ENCODE data around the gene NRXN3. TPM values are rescaled to one million over a fixed set of nuclear protein-coding genes. Genes with fewer than 3 reads are reported as not detected.

NRXN3 gene
- polyA plus RNA-seq, 5 donors, result 1.3 to 1.9 (median 1.4) TPM

DNA sequence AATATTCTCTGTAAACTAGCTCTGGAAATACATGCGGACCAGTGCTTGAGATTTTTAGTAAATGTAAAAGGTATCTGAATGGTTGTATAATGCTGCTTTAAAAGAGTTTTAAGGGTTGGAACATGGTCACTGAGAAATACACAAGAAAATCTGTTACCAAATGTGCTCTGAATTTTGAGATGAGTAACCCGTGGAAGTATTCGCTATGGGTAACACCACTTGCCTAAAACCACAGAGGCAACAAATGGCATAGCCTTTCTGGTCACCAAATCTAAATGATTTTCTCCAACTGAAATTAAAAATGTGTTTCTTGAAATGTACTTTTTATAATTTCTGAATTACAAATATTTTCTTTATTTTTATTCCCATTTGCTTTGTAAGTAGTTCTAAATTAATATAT lies 1295.5 kb downstream of the NRXN3 start:
- no peak for DNase-seq

DNA sequence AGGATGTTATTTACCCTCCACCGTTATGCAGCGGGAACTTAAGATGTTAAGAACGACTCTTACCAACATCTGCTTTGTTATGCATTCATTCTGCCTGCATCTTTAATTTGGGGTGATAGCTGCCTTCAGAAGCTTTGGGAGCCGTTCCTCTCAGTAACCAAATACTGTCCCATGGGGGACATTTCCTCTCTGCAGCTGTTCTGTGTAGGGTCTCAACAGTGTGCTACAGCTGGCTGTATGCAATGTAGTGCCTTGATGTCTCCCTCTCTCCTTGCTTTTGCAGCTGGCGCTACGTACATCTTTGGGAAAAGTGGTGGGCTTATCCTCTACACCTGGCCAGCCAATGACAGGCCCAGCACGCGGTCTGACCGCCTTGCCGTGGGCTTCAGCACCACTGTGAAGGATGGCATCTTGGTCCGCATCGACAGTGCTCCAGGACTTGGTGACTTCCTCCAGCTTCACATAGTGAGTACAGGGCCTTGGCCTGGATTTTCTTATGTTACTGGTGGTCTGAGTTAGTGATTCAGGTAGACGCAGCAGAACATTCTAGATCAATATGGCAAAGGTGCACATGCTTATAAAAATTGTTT lies 1296.9 kb downstream of the NRXN3 start:
- no peak for DNase-seq

DNA sequence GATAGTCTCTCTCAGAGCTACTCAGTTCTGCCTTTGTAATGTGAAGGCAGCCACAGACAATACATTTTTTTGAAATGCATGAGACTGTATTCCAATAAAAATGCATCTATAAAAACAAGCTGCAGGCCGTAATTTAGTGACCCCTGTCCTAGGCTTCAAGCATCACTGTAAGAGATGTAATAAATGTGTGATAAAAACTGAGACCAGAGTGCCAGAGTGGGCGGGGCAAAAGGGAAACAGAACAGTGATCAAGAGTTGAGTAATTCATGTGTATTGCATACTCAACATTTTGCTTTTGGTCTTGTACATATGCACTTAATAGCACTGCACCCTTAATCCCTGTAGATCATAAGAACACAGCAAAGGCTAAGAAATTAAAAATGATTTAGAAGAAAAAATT lies 1297.7 kb downstream of the NRXN3 start:
- peak; percentile 57 to 60 for DNase-seq

DNA sequence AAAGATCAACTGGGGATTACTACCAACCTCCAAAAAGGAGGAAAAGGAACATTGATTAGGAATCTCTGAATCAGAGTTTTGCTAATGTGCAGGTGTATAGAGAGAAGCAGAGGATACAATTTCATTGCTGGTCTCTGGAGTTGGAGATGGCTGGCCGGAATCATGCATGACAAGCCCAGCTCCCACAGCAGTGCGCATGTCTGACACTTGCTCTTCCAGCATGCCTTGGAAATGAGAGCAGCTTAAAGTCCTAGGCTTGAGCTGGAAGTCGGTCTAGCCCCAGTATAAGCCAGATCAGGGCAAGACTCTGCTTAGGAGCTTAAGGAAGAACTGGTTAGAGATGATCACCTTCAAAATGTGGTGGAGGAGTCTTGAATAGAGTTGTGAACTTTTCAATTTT lies 1298.3 kb downstream of the NRXN3 start:
- DNase-seq, result no peak

DNA sequence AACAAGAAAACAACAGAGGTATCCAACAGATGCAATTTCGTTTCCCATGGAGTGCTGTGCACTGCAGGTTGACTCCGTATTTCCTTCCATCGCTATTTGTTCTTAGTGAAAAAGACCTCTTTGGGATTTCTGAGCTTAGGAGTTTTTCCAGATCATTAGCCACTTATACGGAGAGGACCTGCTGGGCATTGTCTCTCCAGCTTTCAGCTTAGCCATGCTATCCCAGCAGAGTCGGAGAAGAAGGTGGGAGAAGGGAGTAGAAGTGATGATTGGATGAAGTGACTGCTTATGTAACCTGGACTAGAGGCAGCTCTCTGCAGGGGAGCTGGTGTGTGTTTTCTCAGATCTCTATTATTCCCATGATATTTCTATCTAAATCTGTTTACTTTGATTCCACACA lies 1303.5 kb downstream of the NRXN3 start:
- DNase-seq, result no peak

DNA sequence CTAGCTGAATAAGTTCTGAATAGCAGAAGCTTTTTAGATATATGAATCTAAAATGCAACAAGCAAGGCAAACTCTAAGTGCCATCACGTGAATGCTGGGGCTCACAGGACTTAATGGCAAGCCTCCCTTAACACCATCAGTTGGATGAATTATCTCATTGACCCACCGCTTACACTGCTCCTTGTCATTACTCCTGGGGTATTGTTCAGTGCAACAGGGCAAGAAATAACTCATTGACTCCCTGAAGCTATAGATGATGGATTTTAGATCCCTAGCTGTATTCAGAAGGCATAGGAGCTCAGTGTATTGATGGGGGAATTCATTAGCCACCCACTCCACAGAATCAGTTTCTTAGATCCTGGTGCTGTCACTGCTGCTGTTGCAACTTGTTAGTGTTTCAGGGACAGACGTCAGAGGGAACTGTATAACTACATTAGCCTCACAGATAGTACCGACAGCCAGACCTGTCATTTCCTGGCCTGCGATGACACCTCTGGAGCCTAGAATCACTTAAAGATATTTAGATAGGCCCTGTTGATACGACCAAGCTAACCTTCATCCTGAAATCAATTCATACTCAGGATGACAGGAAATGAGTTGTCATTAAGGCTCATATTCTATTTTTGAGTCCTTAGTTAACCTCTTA lies 1305.8 kb downstream of the NRXN3 start:
- DNase-seq, result no peak

DNA sequence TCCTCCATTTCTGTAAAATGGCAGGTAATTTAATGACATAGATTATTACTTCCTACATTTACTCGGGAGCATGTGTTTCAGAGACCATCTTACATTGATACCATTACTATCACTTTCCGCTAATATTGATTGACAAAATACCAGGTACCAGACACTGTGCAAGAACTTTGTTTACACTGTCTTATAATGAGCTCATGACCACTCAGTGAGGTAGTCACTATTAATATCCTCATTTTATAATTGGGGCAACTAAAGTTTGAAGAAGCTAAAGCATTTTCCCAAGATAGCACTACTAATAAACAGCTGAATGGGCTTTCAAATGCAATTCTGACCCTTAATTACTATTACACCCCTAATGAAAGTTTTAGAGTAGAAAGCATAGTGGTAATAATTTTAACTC lies 1306.4 kb downstream of the NRXN3 start:
- no peak for DNase-seq

DNA sequence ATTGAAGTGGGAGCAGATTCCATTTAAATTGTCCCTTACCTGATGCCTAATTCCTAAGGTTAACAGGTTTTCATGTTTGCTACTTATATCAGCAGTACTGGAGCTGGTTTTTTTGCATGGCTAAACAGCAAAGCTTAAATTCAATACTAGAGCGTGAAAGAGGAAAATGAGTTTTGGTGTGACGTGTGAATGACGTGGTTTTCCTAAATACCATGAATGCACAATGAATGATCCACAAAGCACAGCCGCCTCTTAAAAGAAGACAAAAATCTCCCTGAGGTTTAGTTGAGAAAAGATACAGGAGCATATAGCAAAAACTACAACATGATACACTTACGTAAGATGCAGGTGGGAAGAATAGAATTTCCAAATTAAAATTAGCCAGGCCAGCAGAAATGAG lies 1310.0 kb downstream of the NRXN3 start:
- no peak for DNase-seq

DNA sequence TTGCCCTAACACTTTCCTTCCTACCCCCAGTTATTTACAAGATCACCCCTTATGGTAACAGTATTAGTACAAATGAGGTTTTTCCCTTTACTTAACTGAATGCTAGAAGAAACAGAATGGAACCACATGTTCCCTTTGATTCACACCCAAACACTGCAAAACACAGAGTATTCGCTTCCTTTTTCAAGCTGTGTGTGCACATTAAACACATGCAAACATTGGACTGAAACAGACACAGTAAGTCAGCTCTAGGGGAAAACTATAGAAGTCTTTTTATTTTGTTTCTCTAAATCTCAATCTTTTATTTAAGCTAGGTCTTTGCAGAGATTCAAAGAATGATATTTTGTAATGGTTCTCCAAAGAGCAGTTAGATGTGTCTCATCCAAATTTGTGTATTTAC lies 1312.7 kb downstream of the NRXN3 start:
- DNase-seq, result no peak

DNA sequence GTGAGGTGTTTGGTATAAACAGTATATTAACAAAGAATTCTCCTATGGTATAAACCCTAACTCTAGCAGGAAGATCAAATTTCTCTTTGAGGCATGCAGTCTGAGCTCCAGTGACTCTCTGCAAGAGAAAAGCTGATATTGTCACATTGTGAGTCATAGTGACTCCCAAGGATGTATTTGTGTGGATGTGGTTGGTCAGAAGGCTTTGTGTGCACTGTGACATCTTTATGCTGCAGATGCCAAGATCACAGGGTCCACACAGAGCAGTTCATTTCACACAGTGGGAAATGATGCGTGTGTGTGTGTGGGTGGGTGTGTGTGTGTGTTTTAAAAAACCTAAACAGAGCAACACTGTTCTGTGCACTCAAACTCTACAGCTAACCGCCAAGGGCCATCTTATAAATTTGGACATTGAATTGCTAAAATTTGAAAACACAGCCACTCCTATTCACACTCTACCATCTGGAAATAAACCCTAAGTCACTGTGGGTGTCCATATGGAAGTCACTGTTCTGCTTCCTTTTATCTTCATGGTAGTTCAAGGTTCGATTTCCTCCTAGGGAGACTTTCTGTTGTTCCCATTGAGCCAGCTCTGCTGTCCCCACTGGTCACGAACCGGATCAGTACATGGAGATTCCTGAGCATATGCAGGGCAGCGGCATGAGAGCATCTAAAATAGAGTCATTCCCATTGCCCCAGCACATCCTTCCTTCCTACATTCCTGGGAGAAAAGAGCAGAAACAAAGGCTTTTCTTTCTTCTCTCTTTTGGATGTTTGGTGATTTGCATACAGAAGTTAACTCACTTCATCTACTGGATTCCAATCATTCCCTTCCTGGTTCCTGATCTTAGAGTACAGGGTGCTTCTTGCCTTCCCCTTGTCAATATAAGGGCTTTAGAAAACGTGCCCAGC lies 1313.6 kb downstream of the NRXN3 start:
- DNase-seq, result no peak

DNA sequence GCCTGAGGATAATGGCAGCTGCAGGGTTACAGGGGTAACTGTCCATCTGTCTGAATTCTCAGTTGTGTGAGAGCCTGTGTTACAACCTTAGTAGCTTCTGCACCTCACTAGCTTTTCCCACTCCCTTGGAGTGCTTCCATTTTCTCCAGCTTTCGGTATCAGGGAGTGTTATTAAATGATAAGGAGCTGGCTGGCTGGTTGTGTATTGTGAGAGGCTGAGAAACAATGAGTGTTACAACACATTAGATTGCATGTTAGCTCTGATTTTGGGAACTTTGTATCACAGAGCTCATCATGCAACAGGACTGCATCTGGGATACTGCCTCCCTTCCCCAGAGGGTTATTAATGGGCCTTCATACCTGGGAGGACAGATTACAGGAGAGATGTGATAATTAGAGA lies 1317.5 kb downstream of the NRXN3 start:
- no peak for DNase-seq

DNA sequence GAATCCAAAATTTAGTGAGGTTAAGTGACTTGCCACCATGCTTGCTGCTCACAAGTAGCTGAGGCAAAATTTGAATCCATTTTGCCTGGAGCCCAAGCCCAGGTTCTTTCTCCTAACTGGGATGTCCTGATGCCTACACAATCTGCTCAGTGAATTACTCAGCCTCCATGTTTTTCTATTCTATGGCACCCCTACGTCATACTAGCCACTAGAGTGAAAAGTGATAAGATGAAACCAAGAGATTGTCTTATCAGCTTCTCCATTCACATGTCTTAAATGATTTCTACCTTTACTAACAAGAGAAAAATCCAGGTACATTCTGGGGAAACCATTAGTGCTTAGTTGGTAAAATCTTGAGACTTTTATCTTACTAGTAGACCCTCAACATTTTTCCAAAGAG lies 1321.0 kb downstream of the NRXN3 start:
- no peak for DNase-seq

DNA sequence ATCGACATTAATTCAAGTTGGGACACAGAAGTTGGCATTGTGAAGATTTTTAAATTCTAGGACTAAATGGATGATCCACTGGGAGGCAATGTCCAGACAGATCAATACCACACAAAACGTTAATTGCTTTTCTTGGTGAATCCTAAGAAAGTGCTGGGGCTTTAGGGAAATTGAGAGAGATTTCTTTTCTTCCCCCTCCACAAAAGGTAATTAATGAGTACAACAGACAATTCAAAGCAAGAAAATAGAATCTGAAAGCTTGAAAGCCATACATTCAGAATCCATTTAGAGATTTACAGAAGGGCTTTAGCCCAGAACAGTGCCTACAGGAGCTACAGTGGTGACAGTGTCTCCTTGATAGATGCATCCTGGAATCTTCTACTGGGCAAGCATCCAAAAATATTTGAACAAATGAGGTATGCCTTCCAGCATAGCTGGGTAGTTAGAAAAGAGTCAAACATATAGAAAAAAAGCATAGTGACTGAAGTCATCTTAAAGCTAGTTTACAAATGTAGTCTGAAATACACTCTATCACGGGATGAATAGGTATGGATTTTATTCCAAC lies 1323.0 kb downstream of the NRXN3 start:
- DNase-seq, result no peak

DNA sequence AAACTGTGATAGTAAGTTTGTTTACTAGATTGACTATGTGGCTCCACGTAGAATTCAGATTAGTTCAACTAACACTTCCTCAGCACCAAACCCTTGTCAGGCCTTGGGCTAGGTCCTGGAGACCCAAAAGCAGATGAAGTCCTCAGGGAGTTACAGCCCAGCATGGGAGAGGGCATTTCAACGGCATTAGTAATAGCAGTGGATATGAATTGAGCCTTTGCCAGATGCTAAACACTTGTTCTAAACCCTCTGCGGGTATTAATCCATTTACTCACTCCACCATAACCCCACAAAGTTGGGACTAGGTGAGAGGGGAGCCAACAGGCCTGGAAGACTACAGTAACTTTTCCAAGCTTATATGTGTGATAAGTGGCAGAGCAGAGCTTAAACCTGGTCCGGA lies 1326.5 kb downstream of the NRXN3 start:
- no peak for DNase-seq

DNA sequence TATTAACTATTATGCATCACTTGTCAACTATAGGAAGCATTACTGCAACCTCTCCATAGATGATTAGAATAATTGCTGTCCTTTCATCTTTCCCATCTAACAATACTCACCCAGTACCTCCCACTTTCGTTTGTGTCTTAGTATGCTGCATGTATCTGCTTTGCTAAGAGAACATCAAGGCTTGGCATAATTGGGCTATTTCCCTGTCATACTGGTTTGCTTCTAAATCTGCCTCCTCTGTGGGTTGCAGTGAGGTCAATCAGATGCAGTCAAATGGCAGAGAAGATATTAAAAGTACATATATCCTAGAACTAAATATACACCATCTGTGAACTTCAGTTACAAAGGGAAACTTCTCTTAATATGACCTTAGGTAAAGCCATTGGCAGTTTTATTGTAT lies 1330.3 kb downstream of the NRXN3 start:
- no peak for DNase-seq

DNA sequence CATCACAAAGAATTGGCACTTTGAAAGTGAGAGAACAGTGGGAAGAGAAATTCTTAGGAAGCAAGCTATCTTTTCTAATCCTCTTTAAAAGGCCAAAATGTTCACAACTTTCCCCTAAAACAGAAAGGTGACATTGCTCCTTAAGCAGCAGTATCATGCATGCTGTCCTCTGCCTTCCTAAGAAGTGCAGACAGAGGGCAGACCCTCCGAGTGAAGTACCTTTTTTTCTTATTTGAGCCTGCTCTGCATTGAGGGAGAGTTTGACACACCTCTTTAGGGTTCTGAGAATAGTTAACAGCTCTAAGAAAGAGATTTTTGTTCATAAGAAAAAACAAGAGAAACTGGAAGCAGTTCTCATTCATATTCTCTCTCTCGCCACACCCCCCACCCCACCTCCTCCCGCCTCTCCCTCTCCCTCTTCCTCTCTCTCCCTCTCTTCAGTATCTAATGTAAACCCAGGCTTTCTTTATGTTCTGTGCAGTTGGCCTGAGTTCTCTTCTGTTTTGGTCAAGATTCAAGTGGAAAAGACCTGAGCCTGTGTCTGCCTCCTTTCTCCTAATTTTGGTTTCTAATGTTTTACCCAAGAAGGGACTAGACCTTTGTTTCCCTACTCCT lies 1332.1 kb downstream of the NRXN3 start:
- peak in 1 of 2 donors; percentile 4 for DNase-seq

DNA sequence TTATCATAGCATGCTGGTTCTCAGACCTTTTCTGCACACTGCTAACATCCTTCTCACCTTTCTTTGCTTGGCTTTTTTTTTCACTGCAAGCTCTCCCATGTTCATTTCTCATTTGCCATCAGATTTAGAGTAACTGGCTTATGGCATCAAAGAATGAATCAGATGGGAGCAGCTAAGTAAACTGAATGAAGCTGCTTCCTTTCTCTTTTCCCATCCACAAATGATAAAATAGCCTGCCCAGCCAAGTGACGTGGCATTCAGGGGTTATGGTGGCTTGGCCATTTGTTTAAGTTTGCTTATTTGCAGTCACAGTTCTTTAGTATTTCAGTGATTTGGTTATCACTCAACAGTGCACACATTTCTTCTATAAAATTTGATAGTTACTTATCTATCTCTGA lies 1332.6 kb downstream of the NRXN3 start:
- DNase-seq, result no peak

DNA sequence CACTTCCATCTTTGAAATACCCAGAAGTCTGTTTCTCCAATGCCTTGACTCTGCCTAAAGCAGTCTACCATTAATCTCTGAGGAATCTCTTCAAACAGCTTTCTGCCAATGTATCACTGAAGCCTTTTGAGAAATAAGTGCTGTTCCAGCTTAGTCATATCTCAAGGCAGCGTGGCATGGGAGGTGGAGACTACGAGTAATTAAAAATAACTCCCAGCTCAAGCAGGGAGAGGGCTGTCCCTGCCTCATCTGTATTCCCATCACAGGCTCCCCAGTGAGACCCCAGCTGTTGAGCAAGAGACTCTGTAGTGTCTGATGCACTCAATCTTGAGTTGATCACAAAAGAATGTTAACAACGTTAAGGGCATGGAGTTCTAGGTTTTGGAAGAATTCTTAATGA lies 1340.5 kb downstream of the NRXN3 start:
- no peak for DNase-seq

DNA sequence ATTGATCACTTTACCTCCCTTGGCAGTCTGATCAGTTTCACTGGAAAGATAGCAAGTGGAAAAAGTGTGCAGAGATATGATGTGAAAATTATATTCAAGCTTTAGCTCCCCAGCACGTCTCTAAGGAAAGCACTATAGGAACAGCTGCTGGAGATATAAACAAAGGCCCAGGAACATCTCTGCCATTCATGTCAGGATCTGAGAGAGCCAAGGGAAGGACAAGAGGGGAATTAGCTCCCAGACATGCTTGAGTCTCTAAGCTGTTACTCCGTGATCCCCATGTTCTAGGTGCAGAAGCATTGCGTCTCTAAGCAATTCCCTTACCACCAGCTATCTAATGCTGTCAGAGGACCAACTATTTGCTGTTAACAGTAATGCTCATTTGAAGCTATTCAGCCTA lies 1341.0 kb downstream of the NRXN3 start:
- DNase-seq, result no peak

DNA sequence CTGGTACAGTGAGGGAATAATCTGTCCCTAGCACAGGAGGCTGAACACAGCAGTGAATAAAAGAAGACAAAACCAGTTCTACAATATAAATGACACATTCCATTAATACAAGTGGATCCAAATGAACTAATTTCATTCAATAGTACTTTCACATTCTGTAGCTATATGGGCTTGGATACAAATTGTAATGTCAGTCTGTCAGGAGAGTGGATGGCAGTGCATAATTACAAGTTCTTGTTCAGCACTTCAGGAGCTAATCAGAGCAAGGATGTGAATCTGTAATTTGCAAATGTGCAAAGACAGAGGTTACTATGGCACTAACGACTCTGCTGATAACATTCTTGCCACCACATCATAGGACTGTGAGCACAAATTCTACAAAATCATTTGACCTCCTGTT lies 1343.3 kb downstream of the NRXN3 start:
- DNase-seq, result no peak

DNA sequence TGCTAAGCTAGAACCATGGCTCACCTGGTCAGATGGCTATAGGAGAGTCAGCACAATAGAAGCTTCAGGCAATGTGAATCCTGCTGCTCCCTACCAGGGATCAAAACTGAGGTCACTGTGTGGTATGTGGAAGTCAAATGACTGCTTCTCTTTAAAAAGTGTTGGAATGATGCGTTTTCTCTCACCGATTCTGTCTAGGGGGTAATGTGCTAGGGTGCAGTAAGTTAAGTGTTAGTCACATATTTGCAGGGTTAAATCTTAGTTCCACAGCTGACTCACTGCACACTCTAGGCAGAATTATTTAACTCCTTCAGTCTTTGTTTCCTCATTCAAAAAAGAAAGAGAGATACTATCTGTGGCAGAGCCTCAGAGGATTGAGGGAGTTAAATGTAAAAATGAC lies 1344.5 kb downstream of the NRXN3 start:
- no peak for DNase-seq

DNA sequence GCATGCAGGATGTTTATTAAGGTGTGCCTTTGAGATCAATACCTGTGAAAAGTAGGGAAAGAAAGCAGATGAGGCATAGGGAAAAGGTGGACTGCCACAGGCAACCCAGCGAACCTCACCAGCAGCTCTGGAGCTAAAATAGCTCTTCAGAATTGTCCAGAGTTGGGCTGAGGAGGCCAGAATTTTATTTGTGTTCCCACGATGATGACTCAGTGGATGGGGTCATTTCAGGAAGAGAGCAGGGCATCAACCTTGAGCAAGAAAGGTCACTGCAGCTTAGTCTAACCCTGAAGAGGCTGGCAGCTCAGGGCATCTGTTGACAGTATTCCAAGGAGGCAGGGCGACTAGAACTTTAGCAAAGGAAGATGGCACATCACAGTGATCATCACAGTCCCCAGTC lies 1345.0 kb downstream of the NRXN3 start:
- no peak for DNase-seq

Data from right lung (tissue), 5 donors.